ENCODE data around the gene IL18R1.

DNA sequence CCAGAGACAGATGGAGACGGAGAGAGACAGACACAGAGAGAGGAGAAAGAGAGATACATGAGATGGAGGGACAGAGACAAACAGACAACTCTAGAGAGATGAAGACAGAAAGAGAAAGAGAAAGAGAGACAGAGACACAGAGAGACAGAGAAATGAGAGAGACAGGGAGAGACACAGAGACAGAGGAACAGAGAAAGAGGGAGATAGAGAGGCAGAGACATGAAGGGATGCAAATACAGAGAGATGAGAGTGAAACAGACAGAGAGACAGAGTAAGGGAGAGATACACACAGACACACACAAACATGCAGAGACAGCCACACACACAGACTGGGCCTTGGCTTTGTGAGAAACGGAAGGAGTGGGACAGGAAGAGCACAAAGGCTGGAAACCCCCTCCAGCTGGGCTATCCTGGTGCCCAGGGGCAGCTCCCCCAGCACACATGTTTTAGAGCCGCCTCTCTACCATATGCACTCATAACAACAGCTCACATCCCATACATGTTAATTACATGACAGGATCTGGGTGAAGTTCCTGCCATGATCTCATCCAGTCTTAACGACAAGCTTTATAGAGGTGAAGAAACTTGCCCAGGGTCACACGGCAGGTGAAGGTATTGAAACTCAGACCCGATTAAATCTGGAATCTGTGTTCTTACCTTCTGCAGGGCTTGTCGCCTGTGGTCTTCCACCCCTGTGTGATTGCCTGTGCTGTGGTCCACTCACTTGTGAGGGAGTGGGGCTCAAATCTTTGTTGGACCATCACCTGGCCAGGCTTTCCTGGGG is 32.4 kb downstream of the IL18R1 start:
- TF ChIP-seq, protein P1, sequence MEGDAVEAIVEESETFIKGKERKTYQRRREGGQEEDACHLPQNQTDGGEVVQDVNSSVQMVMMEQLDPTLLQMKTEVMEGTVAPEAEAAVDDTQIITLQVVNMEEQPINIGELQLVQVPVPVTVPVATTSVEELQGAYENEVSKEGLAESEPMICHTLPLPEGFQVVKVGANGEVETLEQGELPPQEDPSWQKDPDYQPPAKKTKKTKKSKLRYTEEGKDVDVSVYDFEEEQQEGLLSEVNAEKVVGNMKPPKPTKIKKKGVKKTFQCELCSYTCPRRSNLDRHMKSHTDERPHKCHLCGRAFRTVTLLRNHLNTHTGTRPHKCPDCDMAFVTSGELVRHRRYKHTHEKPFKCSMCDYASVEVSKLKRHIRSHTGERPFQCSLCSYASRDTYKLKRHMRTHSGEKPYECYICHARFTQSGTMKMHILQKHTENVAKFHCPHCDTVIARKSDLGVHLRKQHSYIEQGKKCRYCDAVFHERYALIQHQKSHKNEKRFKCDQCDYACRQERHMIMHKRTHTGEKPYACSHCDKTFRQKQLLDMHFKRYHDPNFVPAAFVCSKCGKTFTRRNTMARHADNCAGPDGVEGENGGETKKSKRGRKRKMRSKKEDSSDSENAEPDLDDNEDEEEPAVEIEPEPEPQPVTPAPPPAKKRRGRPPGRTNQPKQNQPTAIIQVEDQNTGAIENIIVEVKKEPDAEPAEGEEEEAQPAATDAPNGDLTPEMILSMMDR (IDR thresholded peaks at IDR 0.05; ENCODE audit: poor library complexity): no peak
- TF ChIP-seq EZH2 (IDR thresholded peaks at IDR 0.05; ENCODE audit: borderline replicate concordance): no peak
- no peak for TF ChIP-seq EZH2phosphoT487 (IDR thresholded peaks at IDR 0.05; ENCODE audit: low read depth, severe bottlenecking, unreplicated experiment)

Data from hepatocyte (in vitro differentiated cells).